Measurements from ENCODE around the gene NEURL1.

Gene NEURL1

GRCh38 chr10:103609231-103610082 lies 116.0 kb downstream of the NEURL1 start:
- Mint-ChIP-seq H3K27ac (no peak overlapping the region), H3K36me3 (ENCODE audit: low read depth) (no peaks in the 10 kb centered on the region), H3K4me3 (no peak overlapping the region), H3K4me1 (ENCODE audit: low read depth) (no peaks in the 10 kb centered on the region), H3K9me3 (no peaks in the 10 kb centered on the region), H3K27me3 (no peaks in the 10 kb centered on the region)

DNA sequence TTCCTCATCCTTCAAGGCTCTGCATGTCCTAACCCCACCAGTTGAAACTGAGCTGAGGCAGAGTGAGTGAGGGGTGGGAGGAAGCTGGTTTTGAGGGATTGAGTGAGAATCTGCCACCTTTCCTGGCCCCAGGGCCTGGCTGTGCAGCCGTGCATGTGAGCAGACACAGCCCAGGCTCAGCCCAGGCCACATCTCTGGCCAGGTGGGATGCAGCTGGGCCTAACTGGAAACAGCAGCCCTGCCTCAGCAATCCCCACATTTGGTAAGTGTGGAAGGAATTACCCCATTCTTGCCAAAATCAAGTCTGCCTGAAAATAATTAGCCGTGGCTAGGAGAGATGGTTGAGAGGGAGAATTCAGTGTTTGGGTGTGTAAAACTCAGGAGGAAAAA lies 116.6 kb downstream of the NEURL1 start:
- Mint-ChIP-seq H3K9me3 (no peaks in the 10 kb centered on the region), H3K27ac (no peak overlapping the region), H3K4me3 (no peak overlapping the region), H3K27me3 (no peaks in the 10 kb centered on the region), H3K4me1 (ENCODE audit: low read depth) (no peaks in the 10 kb centered on the region), H3K36me3 (ENCODE audit: low read depth) (no peaks in the 10 kb centered on the region)

DNA sequence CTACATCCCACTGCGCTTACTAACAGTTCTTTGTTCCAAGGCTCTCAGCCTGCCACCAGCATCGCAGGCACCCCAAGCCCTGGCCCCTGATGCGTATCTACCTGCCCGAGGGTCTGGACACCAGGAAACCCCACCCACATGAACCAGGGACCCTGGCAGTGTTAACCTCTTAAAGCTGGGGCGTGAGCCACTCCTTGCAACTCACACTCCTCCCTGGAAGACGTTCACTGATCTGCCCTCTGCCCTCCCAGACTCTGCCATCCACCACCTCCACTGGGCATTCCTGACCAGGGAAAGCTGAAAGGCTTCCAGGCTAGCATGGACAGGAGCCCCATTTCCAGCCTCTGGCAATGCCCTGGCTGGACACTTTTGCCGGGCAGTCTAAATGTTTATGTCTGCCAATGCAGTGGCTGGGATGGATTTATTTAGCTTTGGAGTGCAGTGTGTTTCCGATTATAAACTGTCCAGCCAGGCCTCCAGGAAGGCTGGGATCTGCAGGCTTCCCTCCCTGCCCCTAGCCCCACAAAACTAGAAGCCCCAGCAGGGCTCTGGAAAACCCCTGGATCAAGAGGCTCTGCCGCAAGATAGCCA lies 117.5 kb downstream of the NEURL1 start:
- Mint-ChIP-seq H3K27me3 (no peaks in the 10 kb centered on the region), H3K36me3 (ENCODE audit: low read depth) (no peaks in the 10 kb centered on the region), H3K4me3 (no peak overlapping the region), H3K27ac (no peak overlapping the region), H3K4me1 (ENCODE audit: low read depth) (no peaks in the 10 kb centered on the region), H3K9me3 (no peaks in the 10 kb centered on the region)

DNA sequence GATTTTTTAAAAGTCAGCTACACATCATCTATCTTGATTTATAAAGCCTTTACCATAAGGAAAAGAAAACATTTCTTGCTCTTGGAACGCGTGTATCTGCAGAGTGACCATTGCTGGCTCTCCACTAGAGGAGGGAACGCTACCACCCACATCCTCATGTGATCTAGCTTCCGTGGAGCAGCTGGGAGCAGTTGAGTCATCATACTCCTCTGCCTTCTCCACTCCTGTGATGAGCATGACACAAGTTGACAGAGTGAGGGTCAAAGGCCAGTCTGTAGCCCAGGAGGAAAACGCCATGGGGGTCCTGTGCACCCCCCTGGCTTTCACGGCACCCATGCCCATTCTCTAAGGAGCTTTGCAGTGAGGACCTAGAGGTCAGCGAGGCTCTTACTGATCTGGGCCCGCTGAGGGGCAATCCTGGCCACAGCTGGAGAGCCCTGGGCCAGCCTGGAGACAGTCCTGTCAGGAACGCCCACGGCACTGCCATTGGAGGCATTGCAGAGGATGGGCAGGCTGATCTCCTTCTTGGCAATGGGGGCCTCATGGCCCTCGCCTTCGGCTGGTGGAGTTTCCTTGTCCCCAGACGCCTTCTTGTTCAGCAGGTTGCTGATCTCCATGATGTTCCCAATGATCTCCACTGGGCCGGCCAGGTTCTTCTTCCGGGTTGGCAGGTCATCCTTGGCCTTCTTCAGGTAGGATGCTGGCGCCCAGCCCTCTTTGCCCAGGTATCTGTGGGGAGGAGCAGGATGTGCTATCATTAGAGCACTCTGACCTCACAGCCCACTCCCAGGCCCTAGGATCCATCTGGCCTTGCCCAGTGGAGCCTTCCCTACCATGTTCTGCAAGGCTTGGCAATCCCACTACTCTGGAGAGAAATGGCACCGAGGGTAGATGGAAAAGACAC lies 119.2 kb downstream of the NEURL1 start:
- Mint-ChIP-seq H3K4me1 (ENCODE audit: low read depth) (no peaks in the 10 kb centered on the region), H3K36me3 (ENCODE audit: low read depth) (no peaks in the 10 kb centered on the region), H3K9me3 (no peaks in the 10 kb centered on the region), H3K27ac (no peak overlapping the region), H3K4me3 (no peak overlapping the region), H3K27me3 (no peaks in the 10 kb centered on the region)

GRCh38 chr10:103613616-103614015 lies 120.1 kb downstream of the NEURL1 start:
- H3K36me3 Mint-ChIP-seq (ENCODE audit: low read depth): no peaks in the 10 kb centered on the region
- no peaks in the 10 kb centered on the region for H3K9me3 Mint-ChIP-seq
- H3K27me3 Mint-ChIP-seq: no peaks in the 10 kb centered on the region
- H3K4me1 Mint-ChIP-seq (ENCODE audit: low read depth): no peaks in the 10 kb centered on the region
- H3K4me3 Mint-ChIP-seq: no peak overlapping the region
- H3K27ac Mint-ChIP-seq: no peak overlapping the region

DNA sequence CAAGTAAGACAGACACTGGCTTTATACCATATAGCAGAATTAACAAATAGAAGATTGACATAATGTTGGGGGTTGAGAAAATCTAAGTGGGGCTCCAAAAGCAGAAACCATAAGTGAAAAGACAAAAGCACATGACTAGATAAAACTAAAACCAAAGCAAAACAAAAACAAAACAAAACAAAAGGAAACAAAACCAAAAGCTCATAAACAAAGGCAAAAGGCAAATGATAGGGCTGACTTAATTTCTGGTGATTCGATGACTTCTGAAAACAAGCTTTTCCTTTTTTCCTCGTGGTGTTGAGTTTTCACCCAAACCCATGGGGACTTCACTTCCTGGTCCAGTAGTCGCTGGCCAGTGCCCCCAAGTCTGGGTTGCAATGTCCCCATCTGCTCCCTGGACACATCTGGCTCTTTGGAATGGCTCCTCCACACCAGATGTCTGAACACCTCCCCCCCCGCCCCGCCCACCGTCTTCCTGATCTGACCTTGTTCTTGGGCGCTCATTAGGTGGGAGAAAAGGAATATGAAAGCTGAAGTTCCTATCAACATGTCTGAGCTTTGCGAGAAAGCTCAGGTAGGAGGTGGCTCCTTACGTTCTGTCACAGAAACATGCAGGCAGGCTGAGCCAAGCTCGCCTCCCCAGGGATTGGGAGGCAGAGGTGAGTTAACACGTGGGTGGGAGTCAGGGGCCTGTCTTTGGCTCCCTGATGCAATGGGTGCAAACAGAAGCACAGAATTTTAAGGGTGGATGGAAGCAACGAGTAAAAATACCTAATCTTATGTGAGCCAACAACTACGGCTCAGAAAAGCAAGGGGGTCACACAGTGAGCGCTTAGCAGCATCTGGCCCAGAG lies 121.0 kb downstream of the NEURL1 start:
- no peaks in the 10 kb centered on the region for H3K4me1 Mint-ChIP-seq (ENCODE audit: low read depth)
- no peaks in the 10 kb centered on the region for H3K9me3 Mint-ChIP-seq
- H3K36me3 Mint-ChIP-seq (ENCODE audit: low read depth): no peaks in the 10 kb centered on the region
- no peak overlapping the region for H3K4me3 Mint-ChIP-seq
- peak overlapping the region; percentile 18 for H3K27ac Mint-ChIP-seq
- no peaks in the 10 kb centered on the region for H3K27me3 Mint-ChIP-seq

- Mint-ChIP-seq H3K4me1 (ENCODE audit: low read depth) (no peaks in the 10 kb centered on the region), H3K27me3 (no peaks in the 10 kb centered on the region), H3K36me3 (ENCODE audit: low read depth) (no peaks in the 10 kb centered on the region), H3K27ac (no peak overlapping the region), H3K4me3 (no peak overlapping the region), H3K9me3 (no peaks in the 10 kb centered on the region)
These were observed 123.4 kb downstream of the NEURL1 start for GRCh38 chr10:103616705-103617601.

GRCh38 chr10:103617602-103618385 lies 124.3 kb downstream of the NEURL1 start:
- no peaks in the 10 kb centered on the region for H3K36me3 Mint-ChIP-seq (ENCODE audit: low read depth)
- no peak overlapping the region for H3K27ac Mint-ChIP-seq
- no peak overlapping the region for H3K4me3 Mint-ChIP-seq
- no peaks in the 10 kb centered on the region for H3K27me3 Mint-ChIP-seq
- no peaks in the 10 kb centered on the region for H3K9me3 Mint-ChIP-seq
- H3K4me1 Mint-ChIP-seq (ENCODE audit: low read depth): no peaks in the 10 kb centered on the region

DNA sequence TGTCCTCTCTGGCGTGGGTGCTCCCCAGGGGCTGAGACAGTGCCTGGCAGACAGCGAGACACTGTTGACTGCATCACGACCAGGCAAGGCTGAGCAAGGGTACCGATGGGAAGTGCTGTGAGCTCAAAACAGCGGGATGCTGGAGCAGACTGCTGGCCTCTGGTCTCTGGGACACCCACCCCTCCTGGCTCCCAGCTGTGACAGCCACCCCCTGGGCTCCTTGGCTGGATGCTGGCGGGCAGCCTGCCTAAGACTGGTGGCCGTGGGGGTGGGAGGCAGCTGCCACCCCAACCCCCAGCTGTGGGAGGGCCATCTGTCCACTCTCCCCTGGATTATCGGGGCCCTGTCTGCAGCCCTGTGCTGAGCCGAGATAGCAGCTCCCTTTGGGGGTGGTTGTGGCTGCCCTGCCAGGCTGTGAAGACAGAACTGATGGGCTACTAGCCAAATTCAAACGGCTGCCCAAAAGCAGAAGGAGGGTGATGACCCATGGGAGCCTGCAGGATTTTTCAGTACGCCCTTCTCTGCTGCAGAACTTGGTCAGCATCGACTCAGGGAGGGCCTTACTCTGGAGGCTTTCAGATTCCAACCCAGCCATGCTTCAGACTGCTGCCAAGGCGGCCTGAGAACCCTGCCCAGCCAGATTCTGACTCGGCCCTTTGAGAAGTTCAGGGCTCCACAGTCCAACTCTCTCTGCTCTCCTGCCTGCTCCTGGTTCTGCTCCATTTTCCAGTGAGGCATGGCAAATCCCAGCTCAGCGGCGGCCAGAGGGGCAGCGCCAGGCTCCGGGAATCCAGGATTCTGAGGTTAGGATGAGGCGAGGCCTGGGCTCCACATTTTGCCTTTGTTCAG lies 125.3 kb downstream of the NEURL1 start:
- H3K4me1 Mint-ChIP-seq (ENCODE audit: low read depth): no peaks in the 10 kb centered on the region
- no peaks in the 10 kb centered on the region for H3K27me3 Mint-ChIP-seq
- no peak overlapping the region for H3K27ac Mint-ChIP-seq
- no peaks in the 10 kb centered on the region for H3K9me3 Mint-ChIP-seq
- no peaks in the 10 kb centered on the region for H3K36me3 Mint-ChIP-seq (ENCODE audit: low read depth)
- no peak overlapping the region for H3K4me3 Mint-ChIP-seq

GRCh38 chr10:103619424-103620351 lies 126.2 kb downstream of the NEURL1 start:
- no peak overlapping the region for H3K4me3 Mint-ChIP-seq
- no peaks in the 10 kb centered on the region for H3K36me3 Mint-ChIP-seq (ENCODE audit: low read depth)
- H3K27me3 Mint-ChIP-seq: no peaks in the 10 kb centered on the region
- H3K27ac Mint-ChIP-seq: no peak overlapping the region
- no peaks in the 10 kb centered on the region for H3K9me3 Mint-ChIP-seq
- H3K4me1 Mint-ChIP-seq (ENCODE audit: low read depth): no peaks in the 10 kb centered on the region

GRCh38 chr10:103620352-103620740 lies 126.8 kb downstream of the NEURL1 start:
- H3K27me3 Mint-ChIP-seq: no peaks in the 10 kb centered on the region
- H3K27ac Mint-ChIP-seq: no peak overlapping the region
- H3K4me3 Mint-ChIP-seq: no peak overlapping the region
- H3K4me1 Mint-ChIP-seq (ENCODE audit: low read depth): no peaks in the 10 kb centered on the region
- H3K36me3 Mint-ChIP-seq (ENCODE audit: low read depth): no peaks in the 10 kb centered on the region
- no peaks in the 10 kb centered on the region for H3K9me3 Mint-ChIP-seq

Data from stimulated activated naive CD8-positive, alpha-beta T cell treated with anti-CD3 and anti-CD28 coated beads, Interleukin-15, Interleukin-2, amounts not matched to agents 100 ng/mL and 50 ng/mL, for 24 hours (primary cell).